Left cardiac atrium (tissue), 4 donors: ENCODE results near the gene RIMS4. TPM values are rescaled to one million over a fixed set of nuclear protein-coding genes. Genes with fewer than 3 reads are reported as not detected.
A peak's percentile ranks its signal among the peaks of the same experiment; 100 is the strongest.

ENCODE experiments used
- ATAC-seq, 2 donors: fragments of 200-7000 bp; cut with Tn5 transposase; one replicate each; pipeline ENCODE4 v1.9.1; 2020; ENCODE audit warnings: mild to moderate bottlenecking in 2 of 2, moderate library complexity in 2 of 2
- DNase-seq: peaks from one replicate; pipeline ENCODE4 v3.0.0-alpha.2; 2020
- intact Hi-C, 2 donors: fragments of 100-400 bp; cut with DNase I; formaldehyde crosslinking; loops; one replicate each; pipeline versions ENCODE4 v1.14.1 to v1.15.1; 2022 to 2023
- long read RNA-seq: library from polyadenylated mRNA; unstranded; transcript quantifications from one replicate; pipeline ENCODE4 v2.0.0, GENCODE V29; 2021
- total RNA-seq, 2 donors: library from RNA; stranded (reverse); fragmentation: NEBNext Ultra II Directional; extraction: Animal tissue kit (Norgen Biotek cat#: 25700); gene quantifications; one replicate each; pipeline ENCODE4 v1.2.1, GENCODE V29; 2021
- donor health status: DM: no; HTN: yes; CAD: no.
- donor health status: DM: no; HTN: yes; CAD: no; lungs with severe emphysema.
- donor health status: DM: yes; HTN: yes; CAD: no.
- donor health status: Dilated cardiomyopathy.

Gene RIMS4
- under 1 TPM; 0.58 to 0.80 TPM for total RNA-seq
- long read RNA-seq: 0 reads

DNA sequence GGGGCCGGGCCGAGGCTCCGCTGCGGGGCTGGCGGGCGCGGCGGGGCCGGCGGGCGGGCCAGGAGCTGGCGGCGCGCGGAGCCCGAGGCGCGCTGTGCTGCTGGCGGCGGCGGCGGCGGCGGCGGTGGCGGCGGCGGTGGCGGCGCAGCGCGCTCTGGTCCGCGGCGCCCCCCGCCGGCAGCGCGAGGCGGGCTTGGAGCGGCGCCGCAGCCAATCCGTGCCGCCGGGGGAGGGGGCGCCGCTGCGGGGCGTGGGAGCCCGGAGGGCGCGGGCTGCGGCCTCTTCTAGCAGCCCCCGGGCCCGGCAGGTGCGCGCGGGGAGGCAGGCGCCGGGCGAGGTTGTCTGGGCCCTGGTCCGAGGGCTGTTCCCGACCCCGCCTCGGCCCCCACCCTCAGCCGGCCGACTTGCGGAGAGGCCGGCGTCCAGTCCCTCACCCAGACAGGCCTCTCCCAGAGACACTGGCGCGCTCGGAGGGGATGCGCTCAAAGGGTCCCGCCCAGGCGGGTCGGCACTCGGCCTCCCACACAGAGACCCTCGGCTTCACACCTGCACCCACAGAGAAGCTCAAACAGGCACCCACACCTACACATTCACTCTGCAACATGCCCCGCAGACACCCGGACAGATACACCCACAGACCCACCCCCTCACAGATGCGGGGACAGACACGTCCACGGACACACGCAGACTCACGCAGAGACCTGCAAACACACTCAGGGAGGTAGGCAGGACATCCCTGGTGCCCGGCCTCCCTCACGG, at the start of gene RIMS4:
TSS of gene RIMS4 (minus strand) at position 156 of the 759 bp plus-strand sequence. CDS start 275 bp downstream, outside the sequence.
- ATAC-seq: peak in 1 of 2 donors; percentile 33
- intact Hi-C loops: no loop called here
- DNase-seq: no peak

DNA sequence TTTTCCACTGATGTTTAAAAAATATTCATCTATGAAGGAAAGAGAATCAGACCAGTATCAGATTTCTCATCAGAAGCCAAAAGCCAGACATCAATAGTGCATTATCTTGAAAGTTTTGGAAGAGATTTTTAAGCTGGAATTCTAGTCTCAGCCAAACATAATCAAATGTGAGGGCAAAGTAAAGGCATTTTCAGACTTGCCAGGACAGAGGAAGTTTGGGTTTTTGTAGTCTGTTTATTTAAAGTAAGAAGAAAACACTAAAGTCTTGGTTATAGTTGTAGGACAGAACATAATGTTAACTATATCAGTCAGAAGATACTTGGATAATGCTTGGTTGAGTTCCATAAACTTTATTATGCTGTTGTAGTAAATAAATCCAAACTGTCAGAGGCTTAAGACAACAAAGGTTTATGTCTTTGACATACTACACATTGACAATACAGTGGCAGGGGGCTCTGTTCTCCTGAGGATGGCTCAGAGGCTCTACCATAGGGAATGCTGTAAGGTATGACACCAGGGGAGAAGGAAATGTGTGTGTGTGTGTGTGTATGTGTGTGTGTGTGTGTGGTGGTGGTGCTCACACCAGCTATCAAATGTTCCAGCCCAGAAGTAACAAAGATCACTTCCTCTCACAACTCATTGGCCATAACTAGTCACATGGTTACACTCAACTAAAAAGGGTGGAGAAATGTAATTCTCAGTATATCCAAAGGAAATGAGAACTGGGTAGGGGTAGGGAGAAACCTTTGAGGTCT, 48.4 kb upstream of the RIMS4 start:
- no peak for ATAC-seq
- DNase-seq: no peak
- intact Hi-C loops: no loop called here

DNA sequence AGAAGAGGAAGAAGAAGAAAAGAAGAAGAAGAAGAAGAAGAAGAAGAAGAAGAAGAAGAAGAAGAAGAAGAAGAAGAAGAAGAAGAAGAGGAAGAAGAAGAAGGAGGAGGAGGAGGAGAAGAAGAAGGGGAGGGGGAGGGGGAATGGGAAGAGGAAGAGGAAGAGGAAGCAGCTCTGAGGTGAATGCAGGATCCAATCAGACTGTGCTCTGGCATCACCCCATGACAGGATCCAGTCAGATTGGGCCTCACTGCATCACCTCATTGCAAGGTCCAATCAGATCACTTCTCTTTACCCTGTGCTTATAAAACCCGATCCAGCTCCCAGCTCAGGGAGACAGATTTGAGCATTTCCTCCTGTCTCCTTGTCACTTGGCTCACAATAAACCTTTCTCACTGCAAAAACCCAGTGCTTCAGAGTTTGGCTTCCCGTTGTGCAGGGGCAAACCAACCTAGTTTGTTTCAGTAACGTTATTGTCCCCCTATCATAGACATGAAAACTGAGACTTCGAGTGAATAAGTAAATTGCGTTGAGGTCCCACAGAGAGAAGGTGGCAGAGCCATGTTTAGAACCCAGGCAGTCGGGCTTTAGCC, 46.6 kb upstream of the RIMS4 start:
- DNase-seq (no peak), ATAC-seq (no peak)
- intact Hi-C loops: no loop called here

DNA sequence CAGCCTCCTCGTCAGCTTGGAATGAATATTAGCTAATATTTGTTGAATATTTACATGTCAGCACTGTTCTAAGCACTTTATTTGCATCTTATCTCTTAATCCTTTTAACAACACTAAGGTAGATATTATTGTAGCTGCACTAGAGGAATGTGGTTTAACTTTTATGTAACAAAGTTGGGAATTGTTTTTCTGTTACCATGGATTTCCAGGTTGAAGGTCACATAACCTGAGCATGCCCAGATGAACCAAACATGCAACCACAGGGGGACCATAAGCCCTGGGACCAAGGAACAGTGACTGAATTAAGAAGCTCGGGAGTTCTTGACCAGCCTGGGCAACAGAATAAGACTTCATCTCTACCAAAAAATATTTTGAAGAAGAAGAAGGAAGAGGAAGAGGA, 46.1 kb upstream of the RIMS4 start:
- DNase-seq (no peak), ATAC-seq (no peak)
- intact Hi-C loops: no loop called here

DNA sequence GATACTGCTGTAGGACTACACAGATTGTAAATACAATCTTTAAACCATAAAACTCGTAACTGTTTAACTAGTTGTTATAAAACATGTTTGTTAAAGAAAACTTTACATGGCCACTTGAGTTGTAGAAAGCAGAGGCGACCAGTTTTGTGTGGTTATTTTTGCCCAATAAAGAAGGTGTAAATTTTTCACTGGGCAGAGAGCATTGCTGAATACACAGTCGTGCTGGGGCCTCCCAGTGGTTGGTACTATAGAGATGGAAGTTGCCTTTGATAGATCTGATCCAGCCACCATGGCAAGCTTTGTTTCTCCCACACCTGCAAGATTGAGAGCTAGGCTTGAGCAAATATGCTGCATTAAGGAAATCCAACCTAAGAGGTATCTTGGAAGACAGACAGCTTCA, 41.2 kb upstream of the RIMS4 start:
- ATAC-seq: no peak
- DNase-seq: no peak
- intact Hi-C loops: no loop called here

DNA sequence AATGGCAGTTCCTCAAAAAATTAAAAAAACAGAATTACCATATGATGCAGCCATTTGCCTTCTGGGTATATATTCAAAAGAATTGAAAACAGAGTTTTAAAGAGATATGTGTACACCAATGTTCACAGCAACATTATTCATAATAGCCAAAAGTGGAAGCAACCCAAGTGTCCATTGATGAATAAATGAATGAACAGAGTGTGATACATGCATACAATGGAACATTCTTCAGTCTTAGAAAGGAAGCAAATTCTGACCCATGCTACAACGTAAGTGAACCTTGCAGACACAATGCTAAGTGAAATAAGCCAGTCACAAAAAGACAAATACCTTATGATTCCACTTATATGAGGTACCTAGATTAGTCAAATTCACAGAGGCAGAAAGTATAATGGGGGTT, 40.5 kb upstream of the RIMS4 start:
- ATAC-seq: no peak
- DNase-seq: no peak
- intact Hi-C loops: no loop called here

DNA sequence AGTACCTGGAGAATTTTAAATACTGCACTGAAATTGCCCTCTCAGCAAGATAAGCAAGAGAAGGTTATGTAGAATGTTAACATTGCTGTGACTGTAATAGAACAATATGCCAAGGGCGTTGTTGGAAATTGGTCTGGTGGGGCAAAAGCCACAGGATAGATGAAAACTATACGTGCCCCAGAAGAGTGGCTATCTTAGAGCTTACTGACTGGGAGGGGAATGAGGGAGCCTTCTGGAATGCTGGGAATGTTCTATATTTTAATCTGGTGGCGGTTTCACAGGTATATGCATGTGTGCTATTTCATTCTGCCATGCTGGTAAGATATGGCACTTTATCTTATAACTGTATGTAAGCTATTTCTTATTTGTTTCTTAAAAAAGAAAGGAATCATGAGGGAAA, 39.9 kb upstream of the RIMS4 start:
- no peak for ATAC-seq
- no peak for DNase-seq
- intact Hi-C loops: no loop called here

DNA sequence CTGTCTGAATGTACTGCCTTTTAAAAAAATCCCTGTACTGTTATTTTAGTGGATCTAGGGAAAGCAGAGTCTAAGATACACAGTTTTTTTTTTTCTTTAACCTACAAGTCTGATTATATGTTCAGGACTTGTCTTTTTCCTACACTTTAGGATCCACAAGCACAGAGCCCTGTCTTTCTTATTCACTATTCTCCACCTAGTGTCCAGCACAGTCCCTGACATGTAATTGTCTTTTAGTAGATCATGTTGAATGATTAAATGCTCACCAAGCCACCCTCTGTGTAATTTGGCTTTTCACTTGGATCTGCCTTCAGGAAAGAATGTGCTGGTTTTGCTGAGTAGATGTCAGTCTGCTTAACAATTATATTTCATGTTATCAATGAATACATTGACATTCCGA, 39.4 kb upstream of the RIMS4 start:
- no peak for ATAC-seq
- intact Hi-C loops: no loop called here
- no peak for DNase-seq

DNA sequence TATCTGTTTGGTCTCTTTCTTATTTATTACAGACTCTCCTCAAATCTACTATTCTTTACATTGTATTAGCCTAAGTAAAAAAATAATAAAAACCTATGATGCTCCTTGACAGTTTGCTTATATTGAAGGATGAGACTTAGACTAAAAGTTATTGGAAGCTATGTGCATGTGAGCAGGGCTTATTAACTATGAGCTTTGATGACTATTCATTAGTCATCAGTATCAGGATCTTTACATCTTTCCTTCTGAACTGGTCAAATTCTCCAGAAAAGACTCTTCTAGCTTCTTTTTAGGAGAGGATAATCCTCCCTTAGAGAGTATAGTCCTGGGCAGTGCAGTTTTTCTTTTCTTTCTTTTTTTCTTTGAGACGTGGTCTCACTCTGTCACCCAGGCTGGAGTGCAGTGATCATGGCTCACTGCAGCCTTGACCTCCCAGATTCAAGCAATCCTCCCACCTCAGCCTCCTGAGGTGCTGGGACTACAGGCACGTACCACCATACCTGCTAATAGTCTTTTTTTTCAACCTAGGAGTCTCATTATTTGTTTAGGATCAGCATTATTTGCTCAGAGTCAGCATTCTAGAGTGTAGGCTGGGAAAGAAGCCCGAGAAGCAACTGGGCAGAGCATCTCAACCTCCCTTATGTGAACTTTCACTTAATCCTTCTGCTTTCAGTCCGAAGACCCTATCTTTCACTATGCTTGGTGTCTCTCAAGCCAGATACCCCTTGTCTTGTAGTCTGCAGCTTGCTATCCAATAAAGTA, 38.1 kb upstream of the RIMS4 start:
- intact Hi-C loops: no loop called here
- no peak for ATAC-seq
- no peak for DNase-seq

DNA sequence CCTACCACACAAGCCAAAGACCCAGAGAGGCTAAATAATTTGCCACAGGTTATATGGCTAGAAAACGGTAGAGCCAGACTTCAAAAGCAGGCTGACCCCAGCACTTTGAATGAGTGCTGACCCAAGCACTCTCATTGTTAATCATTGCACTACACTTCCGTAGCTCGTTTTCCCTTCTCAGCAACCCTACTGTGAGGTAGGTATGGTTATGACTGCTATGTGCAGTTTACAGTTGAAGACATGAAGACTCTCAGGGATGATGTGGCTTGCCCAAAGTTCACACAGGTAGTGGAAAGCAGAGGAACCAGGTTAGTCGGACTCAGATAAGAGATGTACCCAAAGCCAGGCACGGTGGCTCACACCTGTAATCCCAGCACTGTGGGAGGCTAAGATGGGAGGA, 33.5 kb upstream of the RIMS4 start:
- DNase-seq (no peak), ATAC-seq (no peak)
- intact Hi-C loops: no loop called here

DNA sequence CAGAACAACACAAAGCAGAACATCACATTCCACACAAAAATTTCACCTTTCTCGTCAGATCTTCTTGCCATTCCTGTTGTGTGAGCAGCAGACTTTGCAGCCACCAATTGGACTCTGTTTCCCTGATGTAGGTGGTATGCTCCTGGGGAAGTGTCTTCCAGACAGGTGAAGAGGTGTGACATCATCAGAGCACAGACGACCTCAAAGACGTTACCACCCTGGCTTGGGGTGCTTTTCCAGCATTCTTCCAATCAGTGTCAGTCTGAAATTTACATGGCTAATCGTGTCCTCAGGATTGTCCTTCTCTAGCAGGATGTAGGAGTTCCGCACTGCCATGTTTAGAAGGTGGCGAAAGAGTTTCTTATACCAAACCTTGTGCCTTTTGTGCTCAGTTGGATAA, 31.6 kb upstream of the RIMS4 start:
- DNase-seq (no peak), ATAC-seq (no peak)
- intact Hi-C loops: no loop called here

DNA sequence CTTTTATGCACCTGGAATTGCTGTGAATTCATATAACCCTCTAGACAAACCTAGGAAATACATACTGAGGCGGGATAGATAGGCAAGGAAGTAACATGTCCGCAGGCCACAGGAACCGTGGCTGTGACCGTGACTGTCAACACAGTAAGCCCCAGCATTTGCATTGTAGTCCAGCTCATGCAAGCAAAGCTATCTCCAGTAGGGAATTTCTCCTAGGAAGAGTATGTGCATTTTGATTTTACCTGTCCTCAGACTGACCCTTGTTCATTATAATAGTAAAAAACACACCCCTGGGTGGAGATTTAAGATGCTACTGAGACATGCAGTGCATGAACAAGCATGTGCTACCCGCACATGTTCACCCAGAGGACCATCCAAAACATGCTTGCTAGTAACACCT, 30.5 kb upstream of the RIMS4 start:
- intact Hi-C loops: no loop called here
- no peak for ATAC-seq
- no peak for DNase-seq

DNA sequence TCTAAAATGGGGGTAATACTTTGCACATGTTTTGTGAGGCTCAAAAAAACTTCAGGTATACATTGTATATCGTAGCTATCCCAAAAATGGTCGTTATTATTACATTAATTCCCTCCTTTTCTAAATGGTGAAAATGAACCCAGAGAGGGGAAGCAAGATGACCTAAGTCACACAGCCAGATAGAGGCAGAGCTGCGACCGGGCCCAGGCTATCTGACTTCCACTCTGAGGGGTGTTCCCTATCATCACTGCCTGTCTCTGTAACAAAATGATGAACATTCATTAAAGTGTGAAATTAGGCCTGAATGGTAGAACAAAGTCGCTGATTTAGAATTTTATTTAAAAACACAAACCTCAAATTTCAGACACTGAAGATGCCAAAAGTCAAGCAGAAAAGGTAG, 29.1 kb upstream of the RIMS4 start:
- ATAC-seq (no peak), DNase-seq (no peak)
- intact Hi-C loops: no loop called here

DNA sequence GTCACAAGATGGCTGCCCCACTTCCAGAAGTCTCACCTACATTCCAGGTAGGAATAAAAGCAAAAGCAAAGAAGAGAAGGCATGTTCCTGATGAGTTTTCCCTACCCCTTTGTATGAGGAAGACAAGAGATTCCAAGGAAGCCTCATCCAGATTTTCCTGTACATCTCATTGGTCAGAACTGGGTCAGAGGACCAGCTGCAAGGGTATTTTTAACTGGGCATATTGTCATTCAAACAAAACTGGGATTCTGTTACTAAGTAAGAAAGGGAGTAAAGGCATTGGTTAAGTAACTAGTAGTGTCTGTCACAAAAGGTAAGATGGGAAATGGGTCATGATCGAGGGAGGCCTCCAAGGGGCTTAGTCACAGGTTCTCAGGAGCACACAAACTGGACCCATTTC, 28.2 kb upstream of the RIMS4 start:
- ATAC-seq: no peak
- intact Hi-C loops: no loop called here
- no peak for DNase-seq

DNA sequence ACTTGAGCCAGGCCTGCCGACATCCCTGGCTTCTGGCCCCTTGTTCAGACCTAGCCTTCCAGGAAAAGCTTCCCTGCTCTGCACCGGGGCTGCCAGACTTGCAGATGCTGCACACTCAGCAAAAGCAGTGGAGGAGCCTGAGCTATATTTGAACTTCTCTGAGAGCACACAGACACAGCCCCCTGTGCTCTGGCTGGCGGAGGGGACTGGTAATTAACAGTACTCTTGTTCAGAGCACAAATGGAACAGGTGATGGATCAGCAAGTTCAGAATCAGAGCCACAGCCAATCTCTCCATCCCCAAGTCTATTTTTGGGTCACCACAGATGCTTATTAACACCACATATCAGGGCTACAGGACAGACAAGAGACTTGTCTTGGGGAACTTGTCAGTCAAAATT, 27.6 kb upstream of the RIMS4 start:
- no peak for DNase-seq
- intact Hi-C loops: no loop called here
- no peak for ATAC-seq

DNA sequence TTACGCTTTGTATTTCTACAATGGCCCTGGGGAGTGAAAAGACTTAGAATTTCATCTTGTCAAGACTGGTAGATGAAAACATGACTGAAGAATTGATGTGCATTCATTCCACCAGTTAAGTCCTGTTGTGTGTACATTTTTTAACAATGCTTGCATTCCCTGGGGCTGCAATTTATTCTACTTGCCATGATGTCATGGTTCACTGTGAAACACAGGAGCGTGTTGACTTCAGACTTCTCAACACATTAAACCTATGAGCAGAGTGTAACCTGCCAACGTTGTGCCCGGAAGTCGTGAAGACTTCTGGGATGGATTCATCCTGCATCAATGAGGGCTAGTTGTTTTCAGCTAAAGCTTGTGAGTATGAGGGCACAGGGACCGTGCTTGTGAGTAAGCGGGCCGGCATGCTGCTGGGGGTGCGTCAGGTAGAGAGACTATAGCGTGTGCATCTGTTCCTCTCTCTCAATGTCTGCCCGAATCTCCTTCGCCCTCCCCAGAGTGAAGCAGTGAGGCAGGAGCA, 26.3 kb upstream of the RIMS4 start:
- DNase-seq: no peak
- intact Hi-C loops: no loop called here
- no peak for ATAC-seq

DNA sequence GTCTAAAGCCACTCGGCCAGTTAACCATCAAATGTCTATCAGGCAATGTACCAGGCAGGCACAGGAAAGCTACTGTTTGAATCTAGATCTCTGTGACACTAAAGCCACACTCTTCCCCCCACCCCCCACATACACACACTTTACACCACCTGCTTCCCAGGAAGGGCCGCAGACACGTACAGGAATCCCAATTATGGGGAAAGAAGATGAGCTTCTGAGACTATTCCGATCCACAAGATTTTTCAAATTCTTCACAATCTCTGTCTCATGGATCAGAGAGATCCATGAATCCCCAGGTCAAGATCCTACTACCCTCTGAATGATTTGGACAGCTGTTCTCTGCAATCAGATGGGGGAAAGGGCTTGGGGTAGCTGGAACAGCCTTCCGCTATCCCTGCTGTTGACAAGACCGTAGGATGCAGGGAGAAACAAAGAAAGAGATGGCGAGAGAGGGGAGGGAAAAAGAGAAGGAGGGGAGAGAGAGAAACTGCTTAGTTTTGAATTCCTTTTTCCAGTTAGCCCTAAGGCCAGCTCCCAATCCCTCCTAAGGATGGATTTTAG, 25.4 kb upstream of the RIMS4 start:
- DNase-seq (no peak), ATAC-seq (no peak)
- intact Hi-C loops: no loop called here

DNA sequence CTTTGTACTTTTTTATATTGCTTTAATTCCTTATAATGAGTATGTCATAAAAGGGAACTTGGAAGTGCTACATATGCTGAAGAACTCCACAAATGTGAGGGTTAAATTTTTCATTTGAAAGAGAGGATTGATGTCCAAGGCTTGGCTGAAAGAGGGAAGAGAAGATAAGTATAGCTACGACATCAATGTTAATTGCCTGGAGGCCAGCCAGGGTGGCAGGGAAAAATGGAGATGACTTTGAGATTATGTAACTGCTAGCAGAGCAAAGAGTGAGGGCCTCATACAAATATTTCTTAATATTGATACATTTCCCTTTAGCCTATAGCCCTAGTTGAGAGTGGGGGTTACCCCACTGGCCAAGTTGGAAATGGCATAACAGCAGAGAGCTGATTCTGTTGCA, 24.8 kb upstream of the RIMS4 start:
- ATAC-seq (no peak), DNase-seq (no peak)
- intact Hi-C loops: no loop called here

DNA sequence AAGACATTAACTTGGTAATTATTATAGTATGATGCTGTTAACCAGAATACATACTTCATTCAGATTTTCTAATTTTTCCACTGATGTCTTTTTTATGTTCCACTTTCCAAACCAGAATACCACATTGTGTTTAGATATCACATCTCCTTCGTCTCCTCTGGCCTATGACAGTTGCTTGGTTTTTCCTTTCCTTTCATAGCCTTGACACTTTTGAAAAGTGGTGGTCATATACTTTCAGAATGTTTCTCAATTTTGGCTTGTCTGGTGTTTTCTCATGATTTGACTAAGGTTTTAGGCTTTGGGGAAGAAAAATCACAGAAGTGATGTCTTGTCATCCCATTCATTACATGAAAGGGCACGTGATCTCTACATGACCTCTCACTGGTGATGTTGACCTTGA, 24.3 kb upstream of the RIMS4 start:
- intact Hi-C loops: no loop called here
- ATAC-seq (no peak), DNase-seq (no peak)
